HG02981 (cell line): ENCODE results near the gene CFAP73.

ENCODE experiments used
- ATAC-seq: cut with Tn5 transposase; IDR thresholded peaks from one replicate; pipeline ENCODE4 v1.9.1; 2021; ENCODE audit warnings: mild to moderate bottlenecking, moderate library complexity; ENCODE audit not compliant: unreplicated experiment

CFAP73 gene

GRCh38 chr12:113163030-113163360 is 13.5 kb downstream of the CFAP73 start:
- ATAC-seq: no peak

GRCh38 chr12:113164014-113164413 is 14.5 kb downstream of the CFAP73 start:
- ATAC-seq: no peak

GRCh38 chr12:113165521-113166450 is 16.3 kb downstream of the CFAP73 start:
- ATAC-seq: no peak

GRCh38 chr12:113167868-113168267 is 18.3 kb downstream of the CFAP73 start:
- ATAC-seq: no peak

GRCh38 chr12:113169697-113170096 is 20.2 kb downstream of the CFAP73 start:
- no peak for ATAC-seq

DNA sequence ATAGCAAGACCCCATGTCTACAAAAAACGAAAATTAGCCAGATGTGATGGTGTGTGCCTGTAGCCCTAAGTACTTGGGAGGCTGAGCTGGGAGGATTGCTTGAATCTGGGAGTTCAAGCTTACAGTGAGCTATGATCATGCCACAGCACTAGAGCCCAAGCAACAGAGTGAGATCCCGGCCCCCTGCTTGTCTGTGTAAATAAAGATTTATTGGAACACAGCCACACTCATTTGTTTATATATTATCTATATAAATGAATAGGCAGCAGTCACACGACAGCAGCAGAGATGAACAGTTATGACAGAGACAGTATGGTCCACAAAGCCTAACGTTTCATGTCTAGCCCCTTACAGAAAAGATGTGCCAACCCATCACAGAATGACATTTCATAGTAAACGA is 20.9 kb downstream of the CFAP73 start:
- no peak for ATAC-seq

GRCh38 chr12:113170926-113171325 is 21.4 kb downstream of the CFAP73 start:
- no peak for ATAC-seq

GRCh38 chr12:113171543-113171942 is 22.0 kb downstream of the CFAP73 start:
- no peak for ATAC-seq

DNA sequence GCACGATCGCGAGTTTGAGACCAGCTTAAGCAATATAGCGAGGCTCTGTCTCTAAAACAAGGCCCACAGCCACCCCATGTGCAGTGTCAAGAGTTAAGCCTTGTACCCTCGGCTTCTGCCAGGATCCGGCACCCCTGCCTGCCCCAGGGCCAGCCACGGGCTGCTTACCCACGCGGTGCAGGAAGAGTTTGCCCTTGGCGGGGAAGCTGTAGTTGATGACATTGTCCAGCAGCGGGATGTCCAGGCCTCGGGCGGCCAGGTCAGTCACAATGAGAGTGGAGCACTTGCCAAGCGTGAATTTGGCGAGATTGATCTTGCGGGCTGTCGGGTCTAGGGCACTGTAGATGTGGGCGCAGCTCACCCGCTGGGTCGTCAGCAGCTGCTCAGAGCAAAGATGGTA is 22.7 kb downstream of the CFAP73 start:
- no peak for ATAC-seq

DNA sequence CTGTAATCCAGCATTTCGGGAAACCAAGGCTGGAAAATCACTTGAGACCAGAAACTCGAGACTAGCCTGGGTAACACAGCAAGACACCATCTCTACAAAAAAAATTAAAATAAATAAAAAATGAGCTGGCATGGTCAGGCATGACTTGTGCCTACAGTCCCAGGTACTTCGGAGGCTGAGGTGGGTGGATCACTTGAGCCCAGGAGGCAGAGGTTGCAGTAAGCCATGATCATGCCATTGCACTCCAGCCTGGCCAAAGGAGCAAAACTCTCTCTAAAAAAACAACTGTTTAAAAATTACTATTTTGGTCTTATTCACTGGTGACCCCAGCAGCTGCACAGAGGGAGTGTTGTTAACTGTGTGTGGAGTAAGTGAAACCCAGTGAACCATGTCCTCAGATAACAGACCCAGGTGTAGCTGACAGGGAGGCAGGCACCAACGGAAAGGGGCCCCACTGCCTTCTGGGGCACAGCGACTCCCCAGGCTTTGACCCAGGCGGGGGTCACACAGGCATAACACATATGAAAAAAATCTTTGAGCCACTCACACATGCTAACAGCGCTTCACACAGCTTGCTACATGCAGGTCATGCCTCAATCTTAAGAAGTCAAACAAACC is 23.7 kb downstream of the CFAP73 start:
- peak; percentile 42 for ATAC-seq

DNA sequence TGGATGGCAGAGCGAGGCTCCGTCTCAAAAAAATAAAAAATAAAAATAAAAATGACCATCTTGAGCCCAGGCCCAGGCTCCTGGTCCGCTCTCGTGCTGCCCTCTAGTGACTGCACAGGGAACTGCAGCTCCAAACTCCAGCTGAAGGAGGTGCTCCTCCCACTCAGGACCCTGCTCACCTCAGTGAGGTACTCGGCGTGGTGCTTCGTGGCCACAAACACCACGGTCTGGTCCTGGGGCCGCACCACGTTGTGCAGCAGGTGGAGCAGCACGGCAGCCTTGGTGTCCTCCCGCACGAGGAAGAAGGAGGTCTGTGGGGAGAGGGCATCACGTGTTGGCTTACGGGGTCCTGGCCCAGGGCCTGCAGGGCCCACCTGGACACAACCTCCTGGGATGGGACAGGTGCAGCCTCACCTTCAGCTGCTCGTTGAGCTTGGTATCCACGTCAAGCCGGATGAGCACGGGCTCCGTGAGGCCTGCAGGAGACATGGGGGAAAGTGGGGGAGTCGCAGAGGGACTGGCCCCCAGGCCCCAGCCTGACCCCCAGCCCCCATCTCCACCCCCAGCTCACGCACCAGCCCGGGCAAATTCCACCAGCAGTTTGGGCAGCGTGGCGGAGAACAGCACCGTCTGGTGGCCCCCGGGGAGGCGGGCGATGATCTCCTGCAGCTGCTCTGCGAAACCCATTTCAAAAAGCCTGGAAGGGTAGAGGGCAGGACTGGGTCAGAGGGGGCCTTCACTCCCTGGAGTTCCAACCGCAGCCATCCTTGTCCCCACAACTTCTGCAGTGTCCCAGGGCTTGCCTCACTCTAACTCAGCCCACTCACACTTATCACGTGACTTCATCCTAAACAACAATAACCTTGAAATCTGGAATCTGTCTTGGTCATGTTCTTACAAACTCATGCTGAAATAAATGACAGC is 25.2 kb downstream of the CFAP73 start:
- no peak for ATAC-seq

DNA sequence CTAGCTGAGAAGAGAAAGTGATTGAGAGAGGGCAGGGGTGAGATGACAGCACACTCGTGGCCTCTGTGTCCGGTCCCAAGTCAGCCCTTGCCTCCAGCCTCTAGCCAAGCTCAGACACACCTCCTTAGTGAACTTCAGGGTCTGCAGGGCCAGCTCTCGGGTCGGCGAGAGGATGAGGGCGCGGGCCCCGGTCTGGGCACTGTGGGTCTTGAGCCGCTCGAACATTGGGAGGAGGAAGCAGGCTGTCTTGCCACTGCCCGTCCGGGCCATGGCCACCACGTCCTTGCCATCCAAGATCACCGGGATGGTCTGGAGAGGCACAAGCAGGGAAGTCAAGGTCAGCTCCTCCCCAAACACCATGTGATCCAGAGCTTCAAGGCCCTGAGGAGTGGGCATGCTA is 29.5 kb downstream of the CFAP73 start:
- no peak for ATAC-seq

DNA sequence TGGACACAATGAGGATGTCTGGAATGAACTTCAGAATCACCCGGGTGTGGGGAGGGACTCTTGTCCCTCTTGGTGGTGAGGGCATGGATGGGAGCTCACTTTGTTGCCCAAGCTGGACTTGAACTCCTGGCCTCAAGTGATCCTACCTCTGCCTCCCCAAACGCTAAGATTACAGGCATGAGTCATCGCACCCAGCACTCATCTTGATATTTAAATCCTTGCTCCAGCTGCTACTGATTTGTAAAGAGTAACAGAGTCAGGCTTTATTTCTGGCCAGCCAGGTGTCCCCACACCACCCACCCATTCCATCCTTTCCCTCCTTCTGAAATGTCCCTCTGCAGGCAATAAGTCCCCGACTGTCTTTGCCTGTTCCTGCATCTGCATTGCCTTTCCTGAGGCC is 30.8 kb downstream of the CFAP73 start:
- ATAC-seq: no peak

GRCh38 chr12:113181975-113182374 is 32.5 kb downstream of the CFAP73 start:
- ATAC-seq: no peak

DNA sequence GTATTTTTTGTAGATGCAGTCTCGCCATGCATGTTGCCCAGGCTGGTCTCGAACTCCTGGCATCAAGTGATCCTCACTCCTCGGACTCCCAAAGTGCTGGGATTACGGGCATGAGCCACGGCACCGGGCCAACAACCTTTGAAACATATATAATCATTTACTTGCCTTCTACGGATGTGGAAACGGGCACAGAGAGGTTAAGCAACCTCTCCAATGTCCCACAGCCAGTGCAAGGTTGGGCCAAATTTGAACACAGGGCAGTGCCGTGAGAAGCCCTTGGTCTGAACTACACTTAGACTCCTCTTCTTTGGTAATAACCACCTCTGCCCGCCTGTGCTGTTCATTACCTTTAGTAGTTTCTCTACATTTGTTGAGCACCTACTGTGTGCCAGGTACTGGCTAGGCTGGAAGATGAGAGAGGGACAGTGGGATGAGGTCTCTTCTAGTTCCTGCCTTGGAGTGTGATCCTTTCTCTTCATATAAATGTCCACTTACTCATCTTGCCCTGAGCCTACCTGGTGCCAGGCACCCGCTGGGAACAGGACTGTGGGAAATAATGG is 33.6 kb downstream of the CFAP73 start:
- no peak for ATAC-seq

DNA sequence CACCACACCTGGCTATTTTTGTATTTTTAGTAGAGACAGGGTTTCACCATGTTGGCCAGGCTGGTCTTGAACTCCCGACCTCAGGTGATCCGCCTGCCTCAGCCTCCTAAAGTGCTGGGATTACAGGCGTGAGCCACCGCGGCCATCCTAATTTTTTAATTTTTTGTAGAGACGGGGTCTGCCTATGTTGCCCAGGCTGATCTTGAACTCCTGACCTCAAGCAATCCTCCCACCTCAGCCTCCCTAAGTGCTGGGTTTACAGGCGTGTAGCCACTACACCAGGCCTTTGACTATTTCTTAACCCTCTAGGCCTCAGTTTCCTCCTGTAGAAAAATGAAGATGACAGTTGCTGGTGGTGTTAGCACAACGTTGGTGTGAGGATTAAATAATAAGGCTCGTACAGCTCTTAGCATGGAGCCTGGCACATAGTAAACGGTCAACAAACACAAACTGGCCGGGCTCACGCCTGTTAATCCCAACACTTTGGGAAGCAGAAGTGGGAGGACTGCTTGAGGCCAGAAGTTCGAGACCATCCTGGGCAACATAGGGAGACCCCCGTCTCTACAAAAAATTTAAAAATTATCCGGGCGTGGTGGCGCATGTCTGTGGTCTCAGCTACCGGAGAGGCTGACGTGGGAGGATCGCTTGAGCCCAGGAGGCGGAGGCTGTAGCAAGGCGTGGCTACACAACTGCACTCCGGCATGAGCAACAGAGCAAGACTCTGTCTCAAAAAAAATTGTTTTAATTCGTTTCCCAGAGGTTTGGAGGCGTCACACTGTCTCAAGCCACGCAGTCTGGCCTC is 34.8 kb downstream of the CFAP73 start:
- ATAC-seq: peak; percentile 54

DNA sequence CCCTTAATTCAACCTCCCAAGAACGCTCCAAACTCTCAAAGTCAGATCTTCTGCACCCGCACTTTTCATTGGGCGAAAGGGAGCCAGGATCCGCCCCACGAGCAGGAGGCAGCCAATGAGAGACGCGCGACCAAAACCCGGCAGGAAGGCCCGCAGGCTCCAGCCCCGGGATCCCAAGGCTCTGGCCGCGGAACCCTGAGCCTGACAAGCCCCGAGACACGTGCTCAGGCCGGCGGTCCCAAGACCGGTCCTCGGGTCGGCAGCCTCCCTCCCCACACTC is 35.3 kb downstream of the CFAP73 start:
- ATAC-seq: peak; percentile 80

DNA sequence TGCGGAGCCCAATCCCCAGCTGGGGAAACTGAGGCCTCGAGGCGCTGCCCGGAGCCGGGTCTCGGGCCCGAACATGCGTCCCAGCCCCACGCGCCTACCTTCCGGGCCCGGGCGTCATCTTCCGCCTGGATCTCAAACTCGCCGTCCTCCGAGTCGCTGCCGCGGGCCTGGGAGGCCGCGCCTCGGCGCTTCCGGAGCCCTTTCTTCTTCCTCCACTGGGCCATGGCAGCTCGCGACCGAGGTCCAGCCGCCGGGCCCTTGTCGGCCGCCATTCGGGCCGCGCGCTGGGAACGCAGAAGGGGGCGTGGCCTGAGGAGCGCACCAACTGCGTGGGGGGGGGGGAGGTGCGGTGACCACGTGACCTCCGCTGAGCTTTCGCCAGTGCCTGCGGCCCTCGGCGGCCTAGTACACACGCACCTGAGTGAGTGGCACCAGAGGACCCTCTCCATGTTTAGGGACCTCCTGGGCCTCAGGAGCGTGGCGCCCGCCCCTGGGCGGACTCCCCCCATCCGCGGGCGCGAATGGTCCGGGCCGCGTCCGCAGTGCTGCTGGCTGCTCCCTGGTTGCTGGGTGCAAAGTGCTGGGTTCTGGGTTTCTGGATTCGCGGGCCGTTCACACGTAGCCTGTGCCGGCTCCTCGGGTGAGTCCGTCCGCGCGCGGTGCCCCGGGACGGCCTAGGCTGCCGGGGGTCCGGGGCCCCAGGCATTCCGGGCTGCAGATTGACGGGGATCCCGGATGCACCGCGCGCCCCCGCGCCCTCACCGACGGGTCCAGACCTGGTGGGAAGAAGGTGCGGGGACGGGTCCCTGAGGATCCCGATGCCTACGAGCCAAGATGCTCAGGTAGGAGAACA is 35.9 kb downstream of the CFAP73 start, which contains the start of the genes DDX54 and RITA1:
DDX54 (minus strand) TSS at position 299 of the 853 bp plus-strand sequence; CDS start at position 272, 27 bp downstream.
RITA1 (plus strand) TSS at position 542 of the 853 bp plus-strand sequence. CDS start 1,026 bp downstream, outside the sequence.
- peak; percentile 39 for ATAC-seq

- no peak for ATAC-seq
Observed at GRCh38 chr12:113186033-113186365, 36.5 kb downstream of the CFAP73 start.
